Neural progenitor cell (in vitro differentiated cells): ENCODE results near the gene ARAP2.

Experiments used
- EZH2 ChIP-seq: fragments of 200-600 bp; sonication (generic); IDR thresholded peaks from 2 replicates; pipeline ENCODE4 v1.6.1; 2017; ENCODE audit warnings: antibody characterized with exemption, mild to moderate bottlenecking, moderate library complexity
- EZH2phosphoT487 ChIP-seq: fragments of 200-600 bp; sonication (generic); IDR thresholded peaks from 2 replicates; pipeline ENCODE4 v1.6.1; 2017; ENCODE audit warnings: antibody characterized with exemption
- TF ChIP-seq, protein P1 (sequence below): fragments of 200-600 bp; sonication (generic); IDR thresholded peaks from 2 replicates; pipeline ENCODE4 v1.5.1; 2017; ENCODE audit warnings: antibody characterized with exemption, mild to moderate bottlenecking

GRCh38 chr4:36226430-36227227 is 17.7 kb downstream of the ARAP2 start:
- TF ChIP-seq, protein P1, sequence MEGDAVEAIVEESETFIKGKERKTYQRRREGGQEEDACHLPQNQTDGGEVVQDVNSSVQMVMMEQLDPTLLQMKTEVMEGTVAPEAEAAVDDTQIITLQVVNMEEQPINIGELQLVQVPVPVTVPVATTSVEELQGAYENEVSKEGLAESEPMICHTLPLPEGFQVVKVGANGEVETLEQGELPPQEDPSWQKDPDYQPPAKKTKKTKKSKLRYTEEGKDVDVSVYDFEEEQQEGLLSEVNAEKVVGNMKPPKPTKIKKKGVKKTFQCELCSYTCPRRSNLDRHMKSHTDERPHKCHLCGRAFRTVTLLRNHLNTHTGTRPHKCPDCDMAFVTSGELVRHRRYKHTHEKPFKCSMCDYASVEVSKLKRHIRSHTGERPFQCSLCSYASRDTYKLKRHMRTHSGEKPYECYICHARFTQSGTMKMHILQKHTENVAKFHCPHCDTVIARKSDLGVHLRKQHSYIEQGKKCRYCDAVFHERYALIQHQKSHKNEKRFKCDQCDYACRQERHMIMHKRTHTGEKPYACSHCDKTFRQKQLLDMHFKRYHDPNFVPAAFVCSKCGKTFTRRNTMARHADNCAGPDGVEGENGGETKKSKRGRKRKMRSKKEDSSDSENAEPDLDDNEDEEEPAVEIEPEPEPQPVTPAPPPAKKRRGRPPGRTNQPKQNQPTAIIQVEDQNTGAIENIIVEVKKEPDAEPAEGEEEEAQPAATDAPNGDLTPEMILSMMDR = no peak
- no peak for TF ChIP-seq EZH2
- no peak for TF ChIP-seq EZH2phosphoT487
